ENCODE results near the gene HUNK.

Gene HUNK

DNA sequence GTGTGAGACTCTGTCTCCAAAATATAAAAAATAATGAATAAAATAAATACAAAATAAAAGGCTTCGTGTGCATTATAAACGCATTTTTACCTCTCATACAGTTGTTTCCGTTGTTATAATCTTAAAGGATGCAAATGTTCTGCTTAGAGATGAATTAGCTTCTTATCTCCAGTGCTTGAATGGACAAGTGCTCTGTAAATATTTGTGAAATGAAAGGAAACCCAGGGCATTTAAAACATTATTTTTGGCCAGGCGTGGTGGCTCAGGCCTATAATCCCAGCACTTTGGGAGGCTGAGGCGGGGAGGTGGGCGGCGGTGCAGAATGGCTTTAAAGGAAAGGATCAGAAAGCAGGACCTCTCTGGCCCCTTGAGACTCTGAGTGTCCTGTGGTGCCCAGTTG lies 94.5 kb downstream of the HUNK start:
- Mint-ChIP-seq H3K36me3 (ENCODE audit: low read depth) (peaks cover 74% of the 10 kb centered on the region), H3K27ac (no peak overlapping the region)
- TF ChIP-seq, protein P1, sequence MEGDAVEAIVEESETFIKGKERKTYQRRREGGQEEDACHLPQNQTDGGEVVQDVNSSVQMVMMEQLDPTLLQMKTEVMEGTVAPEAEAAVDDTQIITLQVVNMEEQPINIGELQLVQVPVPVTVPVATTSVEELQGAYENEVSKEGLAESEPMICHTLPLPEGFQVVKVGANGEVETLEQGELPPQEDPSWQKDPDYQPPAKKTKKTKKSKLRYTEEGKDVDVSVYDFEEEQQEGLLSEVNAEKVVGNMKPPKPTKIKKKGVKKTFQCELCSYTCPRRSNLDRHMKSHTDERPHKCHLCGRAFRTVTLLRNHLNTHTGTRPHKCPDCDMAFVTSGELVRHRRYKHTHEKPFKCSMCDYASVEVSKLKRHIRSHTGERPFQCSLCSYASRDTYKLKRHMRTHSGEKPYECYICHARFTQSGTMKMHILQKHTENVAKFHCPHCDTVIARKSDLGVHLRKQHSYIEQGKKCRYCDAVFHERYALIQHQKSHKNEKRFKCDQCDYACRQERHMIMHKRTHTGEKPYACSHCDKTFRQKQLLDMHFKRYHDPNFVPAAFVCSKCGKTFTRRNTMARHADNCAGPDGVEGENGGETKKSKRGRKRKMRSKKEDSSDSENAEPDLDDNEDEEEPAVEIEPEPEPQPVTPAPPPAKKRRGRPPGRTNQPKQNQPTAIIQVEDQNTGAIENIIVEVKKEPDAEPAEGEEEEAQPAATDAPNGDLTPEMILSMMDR (IDR thresholded peaks at IDR 0.05; ENCODE audit: unreplicated experiment in 3 of 3) = no peak

DNA sequence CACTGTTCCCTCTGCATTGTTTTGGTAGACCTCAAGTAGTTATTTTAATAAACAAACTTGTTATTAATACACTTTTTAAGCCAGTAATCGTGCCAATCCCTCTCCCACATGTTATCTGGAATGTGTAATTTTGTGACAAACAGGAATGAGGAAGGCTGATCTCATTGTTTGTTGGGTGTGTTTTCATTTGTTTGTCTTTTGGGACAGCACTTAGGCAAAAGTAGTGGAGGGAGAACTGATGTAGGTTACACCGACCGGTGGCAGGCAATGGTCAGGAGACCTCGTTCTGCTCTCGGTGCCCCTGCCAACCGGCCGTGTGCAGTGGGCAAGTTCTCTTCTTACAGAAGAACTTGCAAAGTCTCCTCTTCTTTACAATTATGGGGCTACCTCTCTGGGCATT lies 99.8 kb downstream of the HUNK start:
- H3K4me3 Mint-ChIP-seq = no peak overlapping the region
- no peaks in the 10 kb centered on the region for H3K4me1 Mint-ChIP-seq
- peaks cover 77% of the 10 kb centered on the region for H3K36me3 Mint-ChIP-seq (ENCODE audit: low read depth)
- no peaks in the 10 kb centered on the region for H3K9me3 Mint-ChIP-seq
- no peak overlapping the region for H3K27ac Mint-ChIP-seq
- TF ChIP-seq, protein P1 (IDR thresholded peaks at IDR 0.05; ENCODE audit: unreplicated experiment in 3 of 3) = no peak
- H3K27me3 Mint-ChIP-seq (ENCODE audit: low read depth) = no peaks in the 10 kb centered on the region

More for the DNA sequence above, 94.5 kb downstream of the HUNK start:
- H3K27me3 Mint-ChIP-seq (ENCODE audit: low read depth) = no peaks in the 10 kb centered on the region
- H3K4me3 Mint-ChIP-seq = no peak overlapping the region
- no peaks in the 10 kb centered on the region for H3K9me3 Mint-ChIP-seq
- H3K4me1 Mint-ChIP-seq = no peaks in the 10 kb centered on the region

DNA sequence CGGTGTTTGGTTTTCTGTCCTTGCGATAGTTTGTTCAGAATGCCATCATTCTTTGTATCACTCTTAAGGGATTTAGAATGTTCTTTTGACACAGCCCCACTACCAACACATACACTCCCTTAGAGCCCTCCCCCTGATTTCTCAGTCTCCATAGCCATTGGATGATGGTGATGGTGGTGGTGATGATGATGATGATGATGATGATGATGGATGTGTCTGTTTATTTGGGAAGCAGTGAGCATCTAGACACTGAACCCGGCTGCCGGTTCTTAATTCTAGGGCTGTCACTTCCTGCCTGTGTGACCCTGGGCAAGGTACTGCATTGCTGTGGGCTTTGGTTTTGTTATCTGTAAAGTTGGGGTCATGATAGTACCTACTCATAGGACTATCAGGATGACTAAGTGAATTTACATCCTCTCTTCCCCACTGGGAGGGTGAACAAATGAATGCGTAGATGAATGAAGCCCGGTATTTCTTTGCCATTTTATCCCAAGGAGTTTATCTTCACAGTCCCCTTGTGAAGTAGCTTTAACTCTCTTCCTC lies 100.7 kb downstream of the HUNK start:
- H3K36me3 Mint-ChIP-seq (ENCODE audit: low read depth) = peaks cover 72% of the 10 kb centered on the region
- H3K4me3 Mint-ChIP-seq = no peak overlapping the region
- no peak overlapping the region for H3K27ac Mint-ChIP-seq
- no peaks in the 10 kb centered on the region for H3K27me3 Mint-ChIP-seq (ENCODE audit: low read depth)
- no peaks in the 10 kb centered on the region for H3K9me3 Mint-ChIP-seq
- no peaks in the 10 kb centered on the region for H3K4me1 Mint-ChIP-seq
- TF ChIP-seq, protein P1 (IDR thresholded peaks at IDR 0.05; ENCODE audit: unreplicated experiment in 3 of 3) = no peak

DNA sequence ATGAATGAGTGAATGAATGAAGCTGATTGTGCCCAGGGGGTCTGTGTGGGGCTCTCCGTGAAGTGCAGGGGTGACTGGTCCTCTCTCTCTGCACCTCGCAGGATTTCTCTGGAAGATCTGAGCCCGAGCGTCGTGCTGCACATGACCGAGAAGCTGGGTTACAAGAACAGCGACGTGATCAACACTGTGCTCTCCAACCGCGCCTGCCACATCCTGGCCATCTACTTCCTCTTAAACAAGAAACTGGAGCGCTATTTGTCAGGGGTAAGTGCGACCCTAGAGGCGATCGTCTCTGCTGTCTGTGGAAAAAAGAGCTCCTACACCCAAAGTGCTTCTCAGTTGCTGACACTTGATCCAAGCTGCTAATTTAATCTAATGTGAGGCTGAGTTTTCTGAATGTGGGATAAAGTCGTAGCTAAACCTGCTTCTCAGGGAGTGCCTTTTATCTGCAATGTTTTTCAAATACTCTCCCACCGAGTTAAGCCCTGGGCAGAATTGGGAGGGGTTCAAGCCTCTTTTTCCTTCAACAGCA lies 101.7 kb downstream of the HUNK start:
- peaks cover 70% of the 10 kb centered on the region for H3K36me3 Mint-ChIP-seq (ENCODE audit: low read depth)
- TF ChIP-seq, protein P1 (IDR thresholded peaks at IDR 0.05; ENCODE audit: unreplicated experiment in 3 of 3) = no peak
- H3K9me3 Mint-ChIP-seq = no peaks in the 10 kb centered on the region
- no peaks in the 10 kb centered on the region for H3K27me3 Mint-ChIP-seq (ENCODE audit: low read depth)
- H3K27ac Mint-ChIP-seq = no peak overlapping the region
- H3K4me1 Mint-ChIP-seq = no peaks in the 10 kb centered on the region
- no peak overlapping the region for H3K4me3 Mint-ChIP-seq

DNA sequence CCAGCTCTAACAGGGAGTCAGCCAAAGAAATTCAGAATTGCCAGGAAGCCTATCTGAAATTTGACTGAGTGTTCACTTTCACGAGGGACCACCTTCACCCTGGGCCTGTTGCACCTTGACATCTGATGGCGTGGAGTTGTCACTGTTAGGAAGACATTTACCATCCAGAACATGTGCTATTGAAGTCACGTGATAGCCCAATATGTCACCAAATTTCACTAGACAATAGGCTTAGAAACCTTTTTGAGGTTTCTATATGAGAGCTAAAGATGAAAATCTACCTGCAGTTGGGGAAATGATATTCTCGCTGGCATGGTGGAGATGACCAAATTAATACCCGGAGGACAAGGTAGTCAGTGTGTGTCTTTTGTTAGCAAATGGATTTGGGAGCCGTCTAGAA lies 102.7 kb downstream of the HUNK start:
- H3K27ac Mint-ChIP-seq = no peak overlapping the region
- H3K4me1 Mint-ChIP-seq = no peaks in the 10 kb centered on the region
- H3K4me3 Mint-ChIP-seq = no peak overlapping the region

More for the DNA sequence above, 102.7 kb downstream of the HUNK start:
- Mint-ChIP-seq H3K36me3 (ENCODE audit: low read depth) (peaks cover 68% of the 10 kb centered on the region), H3K9me3 (no peaks in the 10 kb centered on the region), H3K27me3 (ENCODE audit: low read depth) (no peaks in the 10 kb centered on the region)
- TF ChIP-seq, protein P1 (IDR thresholded peaks at IDR 0.05; ENCODE audit: unreplicated experiment in 3 of 3) = no peak

Data from nephron (organoid).